Stomach (tissue), 9 donors: ENCODE data around the gene FOXP2. TPM values are rescaled to one million over a fixed set of nuclear protein-coding genes. Genes with fewer than 3 reads are reported as not detected.
A peak's percentile ranks its signal among the peaks of the same experiment; 100 is the strongest.

ENCODE experiments used
- DNase-seq, 2 donors: peaks; one replicate each; pipeline versions ENCODE4 v3.0.0 to v3.0.0-alpha.2; 2013 to 2019
- H3K27ac ChIP-seq, 5 donors: fragments of 200-600 bp in 4 of 5; sonication (generic) in 4 of 5; one replicate each; pipeline ENCODE4 v1.5.1; 2013 to 2019; ENCODE audit warnings: mild to moderate bottlenecking in 1 of 5, moderate library complexity in 1 of 5
- H3K27me3 ChIP-seq, 3 donors: fragments of 200-600 bp; sonication (generic); one replicate each; pipeline ENCODE4 v1.5.1; 2017 to 2019; ENCODE audit warnings: mixed run types in 1 of 3
- H3K36me3 ChIP-seq, 4 donors: fragments of 200-600 bp; sonication (generic); 1 replicate in 3 of 4; 2 replicates in 1 of 4; pipeline ENCODE4 v1.5.1; 2016 to 2019
- H3K4me1 ChIP-seq, 4 donors: fragments of 200-600 bp; sonication (generic); one replicate each; pipeline ENCODE4 v1.5.1; 2016 to 2019
- H3K4me3 ChIP-seq, 4 donors: fragments of 200-600 bp; sonication (generic) in 3 of 4; one replicate each; pipeline ENCODE4 v1.5.1; 2016 to 2019; ENCODE audit warnings: mild to moderate bottlenecking in 1 of 4
- H3K9me3 ChIP-seq, 4 donors: fragments of 200-600 bp; sonication (generic); one replicate each; pipeline ENCODE4 v1.5.1; 2016 to 2019
- EP300 ChIP-seq: sonication (generic); formaldehyde crosslinking; IDR thresholded peaks from one replicate; pipeline ENCODE4 v1.6.1; 2017; ENCODE audit warnings: antibody characterized with exemption
- POLR2A ChIP-seq, 4 donors: fragments of 450-650 bp; IDR thresholded peaks; one replicate each; pipeline ENCODE4 v1.6.1; 2016; ENCODE audit warnings: antibody characterized with exemption in 4 of 4, control low read depth in 2 of 4, mild to moderate bottlenecking in 1 of 4, moderate library complexity in 1 of 4
- POLR2AphosphoS5 ChIP-seq, 3 donors: sonication (generic); formaldehyde crosslinking; IDR thresholded peaks; one replicate each; pipeline ENCODE4 v1.6.1; 2016; ENCODE audit warnings: antibody characterized with exemption in 3 of 3
- WGBS, 5 donors: extraction: QIAGEN DNeasy Blood & Tissue Kit in 3 of 5; methylation state at CpG; one replicate each; pipeline versions ENCODE4 v1.1.5 to v1.1.7; 2013 to 2018; 5-methylcytosine and 5-hydroxymethylcytosine counted together
- intact Hi-C: fragments of 100-400 bp; cut with DNase I; formaldehyde crosslinking; loops from one replicate; pipeline ENCODE4 v1.15.1; 2023; ENCODE audit warnings: low total_unique reads
- polyA plus RNA-seq, 3 donors: library from polyadenylated mRNA; stranded (reverse); fragments of 200-250 nt; gene quantifications; one replicate each; pipeline ENCODE4 v1.2.3, GENCODE V29; 2013
- total RNA-seq, 5 donors: library from RNA; depleted of rRNA; stranded (reverse); fragments of >200 nt; gene quantifications; one replicate each; pipeline versions ENCODE4 v1.1.0 to v1.2.3, GENCODE V29; 2014 to 2016
- TF ChIP-seq, protein P1 (sequence below), 7 experiments: fragments of 450-650 bp in 4 of 7; fragments of 200-600 bp in 3 of 7; sonication (generic) in 3 of 7; IDR thresholded peaks; one replicate each; pipeline ENCODE4 v1.5.1; 2016 to 2019; ENCODE audit warnings: antibody characterized with exemption in 7 of 7, control low read depth in 2 of 7, mild to moderate bottlenecking in 1 of 7
- donor health status: healthy with polysubstance abuse.
- donor health status: Bipolar disorder and iron deficiency.
- donor health status: healthy.

Gene FOXP2
- total and polyA plus RNA-seq, 8 donors: 0.92 to 51.6 (median 7.1) TPM

DNA sequence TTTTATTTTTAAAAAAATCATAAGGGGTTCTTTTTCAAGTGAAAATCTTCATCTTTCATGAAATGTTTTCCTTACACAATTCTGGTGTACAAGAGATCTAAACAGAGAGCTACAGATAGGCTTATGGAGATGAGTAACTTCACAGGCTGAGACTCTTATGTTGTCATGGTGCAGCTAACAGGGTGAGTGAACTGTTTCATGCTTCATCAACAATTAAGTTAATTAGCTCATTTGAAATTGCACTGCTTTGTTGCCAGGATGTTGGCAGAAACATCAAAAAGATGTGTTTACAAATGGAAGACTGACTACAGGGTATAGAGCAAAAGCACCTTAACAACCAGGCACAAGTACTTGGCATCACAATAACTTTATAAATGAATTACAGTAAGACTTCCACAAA is 230.8 kb downstream of the FOXP2 start:
- TF ChIP-seq POLR2AphosphoS5 (IDR thresholded peaks at IDR 0.05): no peak
- TF ChIP-seq EP300: no peak
- no peak for TF ChIP-seq POLR2A (IDR thresholded peaks at IDR 0.05)
- TF ChIP-seq, protein P1, sequence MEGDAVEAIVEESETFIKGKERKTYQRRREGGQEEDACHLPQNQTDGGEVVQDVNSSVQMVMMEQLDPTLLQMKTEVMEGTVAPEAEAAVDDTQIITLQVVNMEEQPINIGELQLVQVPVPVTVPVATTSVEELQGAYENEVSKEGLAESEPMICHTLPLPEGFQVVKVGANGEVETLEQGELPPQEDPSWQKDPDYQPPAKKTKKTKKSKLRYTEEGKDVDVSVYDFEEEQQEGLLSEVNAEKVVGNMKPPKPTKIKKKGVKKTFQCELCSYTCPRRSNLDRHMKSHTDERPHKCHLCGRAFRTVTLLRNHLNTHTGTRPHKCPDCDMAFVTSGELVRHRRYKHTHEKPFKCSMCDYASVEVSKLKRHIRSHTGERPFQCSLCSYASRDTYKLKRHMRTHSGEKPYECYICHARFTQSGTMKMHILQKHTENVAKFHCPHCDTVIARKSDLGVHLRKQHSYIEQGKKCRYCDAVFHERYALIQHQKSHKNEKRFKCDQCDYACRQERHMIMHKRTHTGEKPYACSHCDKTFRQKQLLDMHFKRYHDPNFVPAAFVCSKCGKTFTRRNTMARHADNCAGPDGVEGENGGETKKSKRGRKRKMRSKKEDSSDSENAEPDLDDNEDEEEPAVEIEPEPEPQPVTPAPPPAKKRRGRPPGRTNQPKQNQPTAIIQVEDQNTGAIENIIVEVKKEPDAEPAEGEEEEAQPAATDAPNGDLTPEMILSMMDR (IDR thresholded peaks at IDR 0.05): no peak
- intact Hi-C loops: no loop called here
- Histone ChIP-seq H3K9me3 (no peaks in the 10 kb centered on the region), H3K27ac (no peak overlapping the region), H3K4me3 (no peak overlapping the region), H3K36me3 (no peaks in the 10 kb centered on the region), H3K4me1 (no peaks in the 10 kb centered on the region), H3K27me3 (no peaks in the 10 kb centered on the region)
- peak in 1 of 2 donors; percentile 41 for DNase-seq

DNA sequence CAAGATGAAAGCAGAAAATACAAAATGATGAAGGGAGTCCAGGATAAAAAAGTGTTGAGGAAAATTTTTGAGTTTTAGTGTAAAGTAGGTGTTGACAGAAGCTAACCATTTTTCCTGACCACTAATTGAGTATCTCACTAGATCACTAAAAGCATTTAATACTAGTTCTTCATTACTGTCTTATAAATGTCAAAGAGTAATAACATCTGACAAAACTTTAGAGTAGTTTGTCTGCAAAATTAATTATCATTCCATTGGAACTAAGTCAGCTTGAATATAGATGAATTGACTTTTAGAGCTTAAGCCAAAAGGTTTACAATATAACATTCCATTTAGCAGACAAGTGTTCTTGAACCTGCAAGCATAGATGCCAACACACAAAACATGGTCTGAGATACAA is 232.9 kb downstream of the FOXP2 start:
- no peaks in the 10 kb centered on the region for H3K27me3 ChIP-seq
- H3K9me3 ChIP-seq: no peaks in the 10 kb centered on the region
- DNase-seq: no peak
- no peak overlapping the region for H3K27ac ChIP-seq
- H3K4me1 ChIP-seq: no peaks in the 10 kb centered on the region
- H3K36me3 ChIP-seq: no peaks in the 10 kb centered on the region
- intact Hi-C loops: no loop called here
- no peak overlapping the region for H3K4me3 ChIP-seq
- TF ChIP-seq POLR2A (IDR thresholded peaks at IDR 0.05): no peak
- TF ChIP-seq POLR2AphosphoS5 (IDR thresholded peaks at IDR 0.05): no peak
- TF ChIP-seq, protein P1 (IDR thresholded peaks at IDR 0.05): no peak
- TF ChIP-seq EP300: no peak

DNA sequence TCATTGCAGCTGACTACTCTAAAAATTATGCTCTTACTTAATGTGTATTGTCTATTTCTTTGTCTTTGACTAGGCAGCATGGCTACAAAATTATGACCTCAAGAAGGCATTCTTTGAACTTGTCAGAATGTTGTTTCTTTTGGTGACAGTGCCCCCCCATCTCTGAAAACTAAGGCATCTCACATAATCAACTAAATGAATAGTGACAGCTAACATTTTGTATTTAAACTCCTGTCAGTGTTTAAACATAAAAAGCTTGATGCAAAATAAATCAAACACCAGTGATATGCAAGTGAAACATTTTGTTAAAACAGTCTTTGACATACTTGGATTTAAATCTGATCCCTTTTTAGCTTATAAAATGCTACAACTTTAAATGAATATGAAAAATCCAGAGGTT is 233.5 kb downstream of the FOXP2 start:
- no peaks in the 10 kb centered on the region for H3K36me3 ChIP-seq
- H3K4me3 ChIP-seq: no peak overlapping the region
- no peaks in the 10 kb centered on the region for H3K9me3 ChIP-seq
- no peaks in the 10 kb centered on the region for H3K4me1 ChIP-seq
- no peak overlapping the region for H3K27ac ChIP-seq
- intact Hi-C loops: no loop called here
- H3K27me3 ChIP-seq: no peaks in the 10 kb centered on the region
- DNase-seq: no peak
- TF ChIP-seq EP300: no peak
- TF ChIP-seq, protein P1 (IDR thresholded peaks at IDR 0.05): no peak
- TF ChIP-seq POLR2A (IDR thresholded peaks at IDR 0.05): no peak
- TF ChIP-seq POLR2AphosphoS5 (IDR thresholded peaks at IDR 0.05): no peak

DNA sequence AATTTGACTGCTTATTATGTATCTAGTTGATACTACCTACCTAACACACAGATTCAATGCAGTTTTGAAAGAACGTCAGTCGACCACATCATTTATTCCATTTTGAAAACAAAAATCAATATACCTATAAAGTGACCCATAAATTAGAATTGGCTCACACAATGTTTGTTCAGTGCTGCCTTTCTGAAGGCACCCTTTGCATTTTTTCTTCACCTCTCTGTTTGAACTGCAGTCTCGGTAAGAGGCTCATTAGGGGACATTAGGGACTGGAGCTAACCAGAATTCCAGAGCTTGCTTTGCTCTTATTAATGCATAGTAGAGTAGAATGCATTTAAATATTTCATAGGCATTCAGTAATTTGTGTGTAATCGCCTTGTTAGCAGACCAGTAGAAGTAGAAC is 234.1 kb downstream of the FOXP2 start:
- intact Hi-C loops: no loop called here
- Histone ChIP-seq H3K27ac (no peak overlapping the region), H3K27me3 (no peaks in the 10 kb centered on the region)

DNA sequence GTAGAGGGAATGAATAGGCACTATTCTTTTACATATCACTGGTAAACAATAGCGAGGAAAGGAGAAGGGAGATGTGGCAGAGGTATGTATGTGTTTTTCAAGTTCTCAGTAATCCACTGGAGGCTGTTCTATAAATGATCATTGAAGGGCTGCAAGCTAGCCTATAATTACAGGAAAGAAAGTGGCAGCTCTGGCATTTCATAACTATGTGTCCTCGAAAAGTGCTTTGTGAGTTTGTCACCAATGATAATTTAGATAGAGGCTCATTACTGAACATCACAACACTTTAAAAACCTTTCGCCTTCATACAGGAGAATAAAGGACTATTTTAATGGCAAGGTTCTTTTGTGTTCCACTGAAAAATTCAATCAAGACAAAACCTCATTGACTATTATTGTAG is 235.1 kb downstream of the FOXP2 start:
- H3K4me1 ChIP-seq: peaks cover 0 to 4% (median 0%) of the 10 kb centered on the region in 4 donors
- DNase-seq: no peak
- H3K27ac ChIP-seq: no peak overlapping the region
- H3K4me3 ChIP-seq: no peak overlapping the region
- H3K36me3 ChIP-seq: no peaks in the 10 kb centered on the region
- TF ChIP-seq, protein P1 (IDR thresholded peaks at IDR 0.05): no peak
- TF ChIP-seq EP300: no peak
- H3K9me3 ChIP-seq: no peaks in the 10 kb centered on the region
- WGBS, 5 donors: 78 to 86% (median 83%) methylated on average over 3 of the region's 3 CpGs
- intact Hi-C loops: no loop called here
- H3K27me3 ChIP-seq: no peaks in the 10 kb centered on the region

More for the DNA sequence above, 234.1 kb downstream of the FOXP2 start:
- Histone ChIP-seq H3K4me3 (no peak overlapping the region), H3K4me1 (peaks cover 0 to 2% (median 0%) of the 10 kb centered on the region in 4 donors), H3K9me3 (no peaks in the 10 kb centered on the region), H3K36me3 (no peaks in the 10 kb centered on the region)
- TF ChIP-seq POLR2A (IDR thresholded peaks at IDR 0.05) (no peak), EP300 (no peak)
- DNase-seq: no peak
- 85 to 91% (median 88%) methylated on average over 4 of the region's 4 CpGs for WGBS, 5 donors
